ENCODE measurements around the gene ZFP30. TPM values are rescaled to one million over a fixed set of nuclear protein-coding genes. Genes with fewer than 3 reads are reported as not detected.

ZFP30 gene
- total and polyA plus RNA-seq, 2 of the 13 experiments (the other 11 are each of a cell fraction or from before 2014, with no cell fraction given) = 3.4 to 19.2 TPM

- ChIA-PET POLR2A (no interaction called here), CTCF (ENCODE audit: low intra/inter-chr PET ratio, low total read pairs) (no interaction called here)
- intact Hi-C loops (cut with micrococcal nuclease; ENCODE audit: unreplicated experiment) = no loop called here
- Histone ChIP-seq H4K20me1 (ENCODE audit: insufficient read depth, low read length) (no peaks in the 10 kb centered on the region), H3K4me1 (ENCODE audit: insufficient read depth, low read length) (no peaks in the 10 kb centered on the region), H3K27ac (ENCODE audit: extremely low read length, insufficient read depth, low read length) (no peak overlapping the region), H3K9ac (ENCODE audit: insufficient read depth, low read depth, low read length) (no peak overlapping the region), H3K79me2 (ENCODE audit: insufficient read depth, low read length) (no peaks in the 10 kb centered on the region), H3K36me3 (replicated peaks in 1 of 2; ENCODE audit: control insufficient read depth in 1 of 2, insufficient read depth in 2 of 2, low read length in 2 of 2) (no peaks in the 10 kb centered on the region), H3K4me3 (replicated peaks in 1 of 3; ENCODE audit: insufficient read depth in 1 of 3, low read depth in 2 of 3, low read length in 3 of 3) (no peak overlapping the region), H3K4me2 (ENCODE audit: low read depth, low read length) (no peak overlapping the region), H3K27me3 (ENCODE audit: control insufficient read depth in 1 of 2, insufficient read depth in 2 of 2, low read length in 2 of 2) (no peaks in the 10 kb centered on the region), H3K9me3 (ENCODE audit: low read length) (peaks cover 22% of the 10 kb centered on the region; the same call in 1 of the 2 replicates), H2AFZ (ENCODE audit: low read length) (no peak overlapping the region)
- ATAC-seq = no peak
- DNase-seq (ENCODE audit: low spot score) = no peak
- no TSS peak for BruUV-seq (replicated peaks)
- TF ChIP-seq ZBTB21 (CRISPR knock-in tag; IDR thresholded peaks at IDR 0.05) = no peak
- no peak for TF ChIP-seq GATA4 (IDR thresholded peaks at IDR 0.05; ENCODE audit: borderline replicate concordance, low read depth)
- TF ChIP-seq POLR2AphosphoS2 (IDR thresholded peaks at IDR 0.05; ENCODE audit: low read depth, low read length) = no peak
- TF ChIP-seq NKX3-1 (CRISPR knock-in tag; IDR thresholded peaks at IDR 0.05) = no peak
- TF ChIP-seq ZNF281 (CRISPR knock-in tag; IDR thresholded peaks at IDR 0.05; ENCODE audit: borderline replicate concordance) = no peak
- TF ChIP-seq ZFP36 (IDR thresholded peaks at IDR 0.05; ENCODE audit: borderline replicate concordance, low read depth, low read length, partially characterized antibody) = no peak
- no peak for TF ChIP-seq ZNF776 (CRISPR knock-in tag; IDR thresholded peaks at IDR 0.05)
- TF ChIP-seq ZBTB7B (CRISPR knock-in tag; IDR thresholded peaks at IDR 0.05) = no peak
- no peak for FAIRE-seq
- in situ Hi-C loops (cut with HindIII; ENCODE audit: extremely low pct_ligation_motif_present, low pct_unique_long_range_greater_than_20kb) = no loop called here
Observed at GRCh38 chr19:37572203-37572602, 83.1 kb downstream of the ZFP30 start.
